ENCODE data around the gene GOLGA8K.
"Not testable (repeated sequence)": the region's sequence is repeated elsewhere in the genome, so short reads cannot be mapped to it uniquely, and the experiment has no call there.

DNA sequence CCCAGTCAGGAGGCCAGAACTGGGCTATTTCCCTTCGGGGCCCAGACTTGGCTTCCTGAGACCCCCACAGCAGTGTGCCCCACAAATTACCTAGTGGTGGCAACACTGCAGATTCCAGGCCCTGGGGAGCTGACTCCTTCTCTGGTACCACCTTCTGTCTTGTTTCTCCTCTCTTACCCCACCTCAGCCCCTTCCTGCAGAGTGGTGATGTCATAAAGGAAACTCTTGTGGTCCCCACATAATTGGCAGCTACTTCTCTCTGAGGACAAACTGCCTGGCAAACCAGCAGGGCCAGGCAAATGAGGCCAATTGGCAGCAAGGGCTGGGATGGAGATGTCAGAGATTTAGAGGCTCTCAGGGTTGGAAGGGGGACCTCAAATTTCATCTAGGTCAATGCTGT is 44.6 kb downstream of the GOLGA8K start:
- TF ChIP-seq, protein P1, sequence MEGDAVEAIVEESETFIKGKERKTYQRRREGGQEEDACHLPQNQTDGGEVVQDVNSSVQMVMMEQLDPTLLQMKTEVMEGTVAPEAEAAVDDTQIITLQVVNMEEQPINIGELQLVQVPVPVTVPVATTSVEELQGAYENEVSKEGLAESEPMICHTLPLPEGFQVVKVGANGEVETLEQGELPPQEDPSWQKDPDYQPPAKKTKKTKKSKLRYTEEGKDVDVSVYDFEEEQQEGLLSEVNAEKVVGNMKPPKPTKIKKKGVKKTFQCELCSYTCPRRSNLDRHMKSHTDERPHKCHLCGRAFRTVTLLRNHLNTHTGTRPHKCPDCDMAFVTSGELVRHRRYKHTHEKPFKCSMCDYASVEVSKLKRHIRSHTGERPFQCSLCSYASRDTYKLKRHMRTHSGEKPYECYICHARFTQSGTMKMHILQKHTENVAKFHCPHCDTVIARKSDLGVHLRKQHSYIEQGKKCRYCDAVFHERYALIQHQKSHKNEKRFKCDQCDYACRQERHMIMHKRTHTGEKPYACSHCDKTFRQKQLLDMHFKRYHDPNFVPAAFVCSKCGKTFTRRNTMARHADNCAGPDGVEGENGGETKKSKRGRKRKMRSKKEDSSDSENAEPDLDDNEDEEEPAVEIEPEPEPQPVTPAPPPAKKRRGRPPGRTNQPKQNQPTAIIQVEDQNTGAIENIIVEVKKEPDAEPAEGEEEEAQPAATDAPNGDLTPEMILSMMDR (conservative IDR thresholded peaks at IDR 0.05 in 1 of 2, IDR thresholded peaks at IDR 0.05 in 1 of 2; ENCODE audit: low read depth in 1 of 2, low read length in 2 of 2): not testable (repeated sequence)
- not testable (repeated sequence) for TF ChIP-seq EZH2 (IDR thresholded peaks at IDR 0.05; ENCODE audit: low read length, missing control alignments)
